Activated CD4-positive, alpha-beta T cell treated with anti-CD3 and anti-CD28 coated beads, Interleukin-2, amount 10 ng/mL, durations not matched to agents 24 days and 14 days (primary cell): Measurements from ENCODE around the gene PKHD1. TPM values are rescaled to one million over a fixed set of nuclear protein-coding genes. Genes with fewer than 3 reads are reported as not detected.

Experiments
- DNase-seq: peaks from one replicate; pipeline ENCODE4 v3.0.0; 2022
- H3K27ac Mint-ChIP-seq: one replicate; pipeline ENCODE4 v1.8.0; 2022; ENCODE audit warnings: mild to moderate bottlenecking, mixed read lengths
- H3K27me3 Mint-ChIP-seq: one replicate; pipeline ENCODE4 v1.8.0; 2022; ENCODE audit warnings: mixed read lengths
- H3K36me3 Mint-ChIP-seq: one replicate; pipeline ENCODE4 v1.8.0; 2022; ENCODE audit warnings: low read depth, mild to moderate bottlenecking, mixed read lengths
- H3K4me1 Mint-ChIP-seq: one replicate; pipeline ENCODE4 v1.8.0; 2021; ENCODE audit warnings: mixed read lengths
- H3K4me3 Mint-ChIP-seq: one replicate; pipeline ENCODE4 v1.8.0; 2022; ENCODE audit warnings: mild to moderate bottlenecking, moderate library complexity, mixed read lengths
- H3K9me3 Mint-ChIP-seq: one replicate; pipeline ENCODE4 v1.8.0; 2021; ENCODE audit warnings: mixed read lengths
- intact Hi-C: fragments of 100-400 bp; cut with micrococcal nuclease; formaldehyde crosslinking; loops from one replicate; pipeline ENCODE4 v1.15.1; 2023
- total RNA-seq: library from RNA; stranded (reverse); gene quantifications from 2 replicates; pipeline ENCODE4 v1.2.3, GENCODE V29; 2022

The PKHD1 gene
- total RNA-seq, 1 donor from 2014 or later = not detected

DNA sequence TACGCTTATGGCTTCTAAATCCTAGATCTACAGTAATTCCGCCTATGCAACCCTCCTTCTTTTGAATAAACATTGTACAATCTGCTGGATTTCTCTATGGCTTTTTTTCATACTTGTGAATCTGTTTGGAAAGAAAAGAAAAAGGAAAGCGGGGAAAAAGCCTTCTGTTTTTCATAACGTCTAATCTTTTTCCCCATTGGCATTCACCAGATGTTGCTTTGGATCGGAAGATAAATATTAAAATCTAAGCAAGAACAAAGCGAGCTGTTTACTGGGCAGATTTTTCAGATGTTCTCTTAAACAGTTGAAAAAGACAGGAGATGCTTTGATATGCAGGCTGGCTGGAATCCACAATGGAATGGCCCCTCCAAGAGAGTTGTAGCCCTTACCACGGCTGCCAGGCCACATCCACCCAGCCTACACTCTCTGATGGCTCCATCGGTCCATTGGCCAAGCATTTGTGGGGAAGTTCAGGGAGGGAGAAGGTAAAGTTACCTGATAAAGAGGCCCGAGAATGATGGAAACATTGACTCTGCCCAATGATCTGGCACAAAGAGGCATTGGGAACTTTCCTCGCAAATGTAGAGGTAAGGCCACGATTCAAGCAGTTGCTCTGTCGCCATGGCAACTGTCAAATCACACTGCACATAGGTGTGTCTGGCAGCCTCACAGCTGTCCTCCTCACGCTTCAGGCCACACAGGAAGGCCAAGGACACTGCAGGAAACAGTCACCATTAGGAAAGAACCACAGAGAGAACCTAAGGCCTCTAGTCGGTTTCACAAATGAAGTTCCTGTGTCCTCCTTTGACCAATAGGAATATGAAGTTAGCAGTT, 70.3 kb downstream of the PKHD1 start:
- Mint-ChIP-seq H3K27me3 (peaks cover 9% of the 10 kb centered on the region), H3K4me1 (no peaks in the 10 kb centered on the region), H3K4me3 (no peak overlapping the region), H3K27ac (no peak overlapping the region), H3K9me3 (no peaks in the 10 kb centered on the region), H3K36me3 (no peaks in the 10 kb centered on the region)
- no peak for DNase-seq
- intact Hi-C loops = no loop called here

DNA sequence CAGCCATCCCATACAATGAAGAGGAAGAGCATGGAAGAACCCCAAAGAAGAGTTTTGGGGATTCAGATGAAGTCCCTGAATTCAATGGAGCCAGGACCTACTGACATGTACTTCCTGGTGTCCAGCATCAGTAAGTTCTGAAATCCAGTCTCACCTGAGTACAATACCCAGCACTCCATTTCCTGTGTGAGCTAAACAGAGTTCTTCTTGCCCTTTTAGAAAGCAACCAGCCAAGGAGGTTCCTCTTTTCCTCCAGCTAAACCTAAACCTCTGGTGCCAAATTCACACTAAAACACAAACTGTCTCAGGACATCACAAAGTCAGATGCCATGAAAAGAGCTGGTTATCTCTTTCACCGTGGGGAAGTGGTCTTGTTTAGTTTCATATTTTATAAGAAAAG, 71.5 kb downstream of the PKHD1 start:
- intact Hi-C loops = no loop called here
- peaks cover 7% of the 10 kb centered on the region for H3K27me3 Mint-ChIP-seq
- no peak overlapping the region for H3K4me3 Mint-ChIP-seq
- DNase-seq = no peak
- no peaks in the 10 kb centered on the region for H3K9me3 Mint-ChIP-seq
- no peaks in the 10 kb centered on the region for H3K36me3 Mint-ChIP-seq
- no peaks in the 10 kb centered on the region for H3K4me1 Mint-ChIP-seq
- no peak overlapping the region for H3K27ac Mint-ChIP-seq

DNA sequence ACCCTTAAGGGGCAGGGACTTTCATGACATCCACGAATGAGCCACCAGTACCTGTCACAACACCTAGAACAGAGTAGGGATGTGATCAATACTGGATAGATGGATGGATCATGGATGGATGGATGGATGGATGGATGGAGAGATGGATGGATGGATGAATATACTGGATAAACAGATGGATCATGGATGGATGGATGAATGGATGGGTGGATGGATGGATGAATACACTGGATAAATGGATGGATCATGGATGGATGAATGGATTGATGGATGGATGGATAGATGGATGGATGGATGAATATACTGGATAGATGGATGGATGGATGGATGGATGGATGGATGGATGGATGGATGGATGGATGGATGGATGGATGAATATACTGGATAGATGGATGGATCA, 73.0 kb downstream of the PKHD1 start:
- intact Hi-C loops = no loop called here
- H3K9me3 Mint-ChIP-seq = no peaks in the 10 kb centered on the region
- H3K27me3 Mint-ChIP-seq = peaks cover 4% of the 10 kb centered on the region
- H3K4me1 Mint-ChIP-seq = no peaks in the 10 kb centered on the region
- H3K36me3 Mint-ChIP-seq = no peaks in the 10 kb centered on the region
- H3K27ac Mint-ChIP-seq = no peak overlapping the region
- DNase-seq = no peak
- H3K4me3 Mint-ChIP-seq = no peak overlapping the region

DNA sequence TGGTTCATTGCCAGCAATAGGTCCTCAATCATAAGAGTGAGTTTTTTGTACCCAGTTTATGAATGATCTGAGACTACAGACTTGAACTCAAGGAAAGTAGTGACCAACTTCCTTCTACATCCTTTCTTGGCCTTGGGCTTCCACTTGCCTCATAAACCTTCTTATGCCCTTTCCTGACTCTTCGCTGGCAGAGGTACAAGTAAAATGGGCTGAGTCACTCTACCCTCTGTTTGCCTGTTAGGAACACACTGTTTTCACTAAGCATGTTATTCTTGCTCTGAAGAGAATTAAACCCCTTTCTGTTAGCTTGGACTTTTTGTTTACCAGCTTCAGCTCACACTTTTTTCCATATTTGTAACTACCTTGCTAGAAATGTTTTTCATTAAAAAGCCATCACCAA, 74.4 kb downstream of the PKHD1 start:
- no peak for DNase-seq
- H3K36me3 Mint-ChIP-seq = no peaks in the 10 kb centered on the region
- no peaks in the 10 kb centered on the region for H3K9me3 Mint-ChIP-seq
- H3K27me3 Mint-ChIP-seq = peaks cover 2% of the 10 kb centered on the region
- H3K27ac Mint-ChIP-seq = no peak overlapping the region
- no peak overlapping the region for H3K4me3 Mint-ChIP-seq
- no peaks in the 10 kb centered on the region for H3K4me1 Mint-ChIP-seq
- intact Hi-C loops = no loop called here

DNA sequence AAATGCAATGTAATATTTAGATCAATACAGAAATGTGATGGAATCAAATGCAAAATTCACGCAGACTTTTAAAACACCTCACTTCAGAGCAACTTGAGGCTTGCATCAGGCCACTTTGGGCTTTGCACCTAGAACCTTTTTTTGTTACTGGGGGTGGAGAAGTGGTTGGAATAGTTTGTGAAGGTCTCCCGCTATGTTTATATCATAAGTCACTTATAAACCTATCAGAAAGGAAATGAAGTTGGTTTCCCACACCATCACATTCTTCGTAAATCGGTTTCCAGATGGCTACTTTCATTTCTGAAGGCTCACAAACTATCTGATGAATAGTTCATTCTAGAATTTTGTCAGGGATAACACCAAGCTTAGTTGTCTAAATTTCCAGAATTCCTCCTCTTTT, 74.8 kb downstream of the PKHD1 start:
- Mint-ChIP-seq H3K36me3 (no peaks in the 10 kb centered on the region), H3K4me1 (no peaks in the 10 kb centered on the region), H3K27me3 (peaks cover 2% of the 10 kb centered on the region), H3K9me3 (no peaks in the 10 kb centered on the region), H3K27ac (no peak overlapping the region), H3K4me3 (no peak overlapping the region)
- no peak for DNase-seq
- intact Hi-C loops = no loop called here

DNA sequence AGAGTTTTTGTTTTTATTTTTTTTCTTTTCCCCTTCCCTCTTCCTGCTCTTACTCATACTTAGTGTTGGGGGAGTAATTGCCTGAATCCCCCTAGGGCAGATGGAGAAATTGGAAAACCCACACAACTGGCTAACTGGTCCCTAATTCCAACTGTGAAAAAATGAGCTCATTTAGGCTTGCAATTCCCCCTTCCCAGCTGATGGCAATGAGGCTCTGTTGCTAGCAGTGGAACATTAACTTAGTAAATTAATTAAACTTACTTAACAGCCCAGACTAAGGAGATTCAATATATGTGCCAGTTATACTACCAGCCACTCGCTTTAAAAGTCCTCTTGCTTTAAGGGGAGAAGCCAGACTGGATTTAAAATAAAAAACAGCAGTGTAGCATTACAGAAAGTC, 76.6 kb downstream of the PKHD1 start:
- Mint-ChIP-seq H3K4me3 (no peak overlapping the region), H3K9me3 (no peaks in the 10 kb centered on the region), H3K4me1 (no peaks in the 10 kb centered on the region), H3K27me3 (no peaks in the 10 kb centered on the region), H3K27ac (no peak overlapping the region), H3K36me3 (no peaks in the 10 kb centered on the region)
- no peak for DNase-seq
- intact Hi-C loops = no loop called here

DNA sequence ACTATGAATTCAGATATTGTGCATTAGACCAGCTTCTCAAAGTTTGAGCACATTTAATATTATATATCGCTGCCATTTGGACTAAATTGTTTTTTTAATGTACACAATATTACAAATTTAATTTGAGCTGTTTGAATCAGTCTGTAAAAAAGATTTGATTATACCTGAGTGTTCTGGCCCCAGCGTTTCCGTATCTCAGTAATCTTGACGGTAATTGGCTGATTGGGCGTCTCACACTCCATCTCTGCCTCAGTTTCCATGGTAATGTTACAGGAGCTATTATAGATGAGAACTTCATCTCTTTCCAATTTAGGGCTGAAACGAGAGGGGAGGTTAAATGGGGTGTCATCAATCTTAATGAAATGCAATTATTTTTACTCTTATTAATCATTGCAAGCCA, 77.3 kb downstream of the PKHD1 start:
- H3K27me3 Mint-ChIP-seq = no peaks in the 10 kb centered on the region
- no peak overlapping the region for H3K27ac Mint-ChIP-seq
- DNase-seq = no peak
- intact Hi-C loops = no loop called here
- H3K4me1 Mint-ChIP-seq = no peaks in the 10 kb centered on the region
- no peaks in the 10 kb centered on the region for H3K9me3 Mint-ChIP-seq
- H3K4me3 Mint-ChIP-seq = no peak overlapping the region
- no peaks in the 10 kb centered on the region for H3K36me3 Mint-ChIP-seq

DNA sequence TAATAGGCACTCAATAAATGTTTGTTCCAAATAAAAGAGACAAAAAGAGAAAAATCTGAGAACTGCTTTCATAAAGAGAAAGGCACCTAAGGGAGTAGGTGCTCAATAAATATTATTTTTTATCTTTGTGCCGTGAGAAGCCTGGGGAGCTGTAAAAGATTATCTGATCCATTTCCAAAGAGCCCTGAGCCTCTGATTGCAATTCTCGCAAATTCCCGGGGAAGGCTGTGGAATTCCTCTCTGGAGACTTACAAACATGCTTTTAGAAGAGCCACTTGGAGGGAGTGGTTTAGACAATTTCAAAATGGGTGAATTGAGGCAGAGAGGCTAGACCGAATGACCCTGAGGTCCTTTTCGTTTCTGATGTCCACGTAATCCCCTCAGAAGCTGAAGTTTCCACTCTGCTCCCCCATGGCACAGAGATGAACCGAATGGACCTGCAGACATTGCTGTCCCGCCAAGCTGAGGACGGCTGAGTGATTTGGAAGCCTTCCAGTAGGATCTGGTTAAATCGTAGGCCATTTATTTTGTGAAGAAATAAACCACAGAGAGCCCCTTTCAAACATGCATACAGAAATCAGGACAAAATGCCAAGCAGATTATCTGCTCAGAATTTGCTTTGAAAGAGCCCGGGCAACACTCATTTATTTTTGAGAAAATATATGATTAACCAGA, 77.8 kb downstream of the PKHD1 start:
- intact Hi-C loops = no loop called here
- H3K36me3 Mint-ChIP-seq = no peaks in the 10 kb centered on the region
- H3K4me3 Mint-ChIP-seq = no peak overlapping the region
- no peak for DNase-seq
- H3K27ac Mint-ChIP-seq = no peak overlapping the region
- peaks cover 2% of the 10 kb centered on the region for H3K27me3 Mint-ChIP-seq
- no peaks in the 10 kb centered on the region for H3K4me1 Mint-ChIP-seq
- no peaks in the 10 kb centered on the region for H3K9me3 Mint-ChIP-seq

DNA sequence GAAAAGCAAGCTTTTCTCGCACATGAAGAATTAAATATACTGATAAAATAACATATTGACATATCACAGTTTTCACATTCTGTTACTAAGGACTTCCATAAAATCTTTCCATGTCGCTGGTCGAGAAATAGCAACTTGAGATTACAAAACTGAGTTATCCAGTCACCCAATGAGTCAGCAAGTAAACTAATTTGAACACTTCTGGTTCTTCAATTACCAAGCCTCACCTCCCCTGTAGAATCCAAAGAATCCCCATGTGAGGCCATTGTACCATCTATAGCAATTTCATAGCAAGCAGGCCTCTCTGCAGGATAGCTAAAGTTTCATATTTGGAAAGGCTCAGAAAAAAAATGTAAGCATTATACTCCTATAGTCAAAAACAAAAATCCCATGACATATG, 87.3 kb downstream of the PKHD1 start:
- intact Hi-C loops = no loop called here
- H3K9me3 Mint-ChIP-seq = no peaks in the 10 kb centered on the region
- peaks cover 3% of the 10 kb centered on the region for H3K27me3 Mint-ChIP-seq
- DNase-seq = no peak
- H3K4me3 Mint-ChIP-seq = no peak overlapping the region
- no peaks in the 10 kb centered on the region for H3K4me1 Mint-ChIP-seq
- H3K27ac Mint-ChIP-seq = no peak overlapping the region
- no peaks in the 10 kb centered on the region for H3K36me3 Mint-ChIP-seq

DNA sequence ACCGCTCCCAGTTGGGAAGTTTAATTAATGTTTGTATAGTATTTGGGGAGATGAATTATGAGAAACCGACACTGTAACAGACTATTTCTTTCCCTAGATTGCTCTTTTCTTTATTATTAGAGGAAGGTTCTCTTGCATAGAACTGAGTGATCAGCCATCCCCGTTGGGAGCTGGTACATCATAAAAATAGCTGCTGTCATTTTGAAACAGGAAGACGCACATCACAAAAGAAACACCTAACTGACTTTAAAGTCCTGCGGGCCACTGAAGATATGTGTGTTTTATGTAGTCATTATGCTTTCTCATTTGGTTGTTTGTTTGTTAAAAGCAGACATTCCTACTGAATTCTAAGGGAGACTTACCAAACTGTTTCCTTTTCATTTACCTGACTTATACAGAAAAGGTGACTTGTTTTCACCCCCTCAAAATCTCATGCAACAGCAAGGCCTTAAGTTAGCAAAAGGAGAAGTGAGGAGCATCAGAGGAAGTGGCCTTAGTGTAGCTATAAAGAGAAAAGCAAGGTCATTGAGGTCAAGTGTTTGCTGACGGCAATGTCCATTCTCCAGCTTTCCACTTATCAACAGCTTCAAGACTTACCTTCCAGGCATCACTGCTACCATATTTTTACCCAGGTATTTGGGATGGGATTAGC, 91.0 kb downstream of the PKHD1 start:
- DNase-seq = no peak
- intact Hi-C loops = no loop called here
- H3K36me3 Mint-ChIP-seq = no peaks in the 10 kb centered on the region
- H3K4me1 Mint-ChIP-seq = no peaks in the 10 kb centered on the region
- no peaks in the 10 kb centered on the region for H3K9me3 Mint-ChIP-seq
- H3K27ac Mint-ChIP-seq = no peak overlapping the region
- H3K4me3 Mint-ChIP-seq = no peak overlapping the region
- H3K27me3 Mint-ChIP-seq = peaks cover 2% of the 10 kb centered on the region

DNA sequence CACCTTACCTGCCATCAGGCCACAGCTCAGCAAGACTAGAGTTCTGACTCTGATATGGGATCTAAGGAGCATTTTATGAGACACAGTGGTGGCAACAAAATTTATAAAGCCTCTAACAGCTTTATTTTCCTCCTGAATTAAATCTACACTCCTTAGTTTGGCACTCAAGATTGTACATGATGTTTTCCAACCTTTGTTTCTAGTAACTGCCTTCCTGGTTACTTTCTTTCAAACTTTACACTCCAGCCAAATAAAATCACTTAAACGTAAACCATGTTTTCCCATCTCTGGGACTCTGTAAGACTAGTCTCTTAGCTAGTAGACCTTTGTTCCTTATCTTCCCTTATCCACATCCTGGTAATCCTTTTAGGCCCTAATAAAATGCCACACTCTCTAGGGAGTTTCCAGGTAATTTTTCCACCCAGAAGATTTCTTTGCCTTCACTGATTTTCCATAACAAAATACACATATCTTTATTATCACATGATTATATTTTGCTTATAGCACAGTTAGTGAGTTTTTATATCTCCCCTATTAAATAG, 92.1 kb downstream of the PKHD1 start:
- DNase-seq = no peak
- Mint-ChIP-seq H3K27ac (no peak overlapping the region), H3K4me1 (no peaks in the 10 kb centered on the region), H3K27me3 (peaks cover 2% of the 10 kb centered on the region), H3K36me3 (no peaks in the 10 kb centered on the region), H3K4me3 (no peak overlapping the region), H3K9me3 (no peaks in the 10 kb centered on the region)
- intact Hi-C loops = no loop called here

DNA sequence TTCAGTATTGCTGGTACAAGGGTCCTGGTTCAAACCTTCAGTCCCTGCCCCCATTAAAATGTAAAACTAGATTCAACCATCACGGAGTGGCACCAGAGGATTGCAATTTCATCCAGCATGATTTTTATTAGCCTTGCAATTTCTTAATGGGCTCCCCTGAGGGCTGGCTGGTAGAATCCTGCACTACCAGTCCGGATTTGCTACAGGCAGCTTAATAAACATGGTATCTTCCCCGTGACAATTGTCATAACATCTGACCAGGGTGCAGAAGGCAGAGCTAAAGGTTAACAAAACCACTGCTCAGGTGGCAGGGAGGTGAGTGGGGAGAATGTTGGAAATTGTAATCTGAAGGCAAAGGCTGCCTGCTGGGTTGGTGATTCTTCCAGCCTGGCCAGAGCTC, 94.5 kb downstream of the PKHD1 start:
- Mint-ChIP-seq H3K4me3 (no peak overlapping the region), H3K4me1 (no peaks in the 10 kb centered on the region), H3K9me3 (no peaks in the 10 kb centered on the region), H3K27me3 (no peaks in the 10 kb centered on the region), H3K36me3 (no peaks in the 10 kb centered on the region), H3K27ac (no peak overlapping the region)
- no peak for DNase-seq
- intact Hi-C loops = no loop called here

DNA sequence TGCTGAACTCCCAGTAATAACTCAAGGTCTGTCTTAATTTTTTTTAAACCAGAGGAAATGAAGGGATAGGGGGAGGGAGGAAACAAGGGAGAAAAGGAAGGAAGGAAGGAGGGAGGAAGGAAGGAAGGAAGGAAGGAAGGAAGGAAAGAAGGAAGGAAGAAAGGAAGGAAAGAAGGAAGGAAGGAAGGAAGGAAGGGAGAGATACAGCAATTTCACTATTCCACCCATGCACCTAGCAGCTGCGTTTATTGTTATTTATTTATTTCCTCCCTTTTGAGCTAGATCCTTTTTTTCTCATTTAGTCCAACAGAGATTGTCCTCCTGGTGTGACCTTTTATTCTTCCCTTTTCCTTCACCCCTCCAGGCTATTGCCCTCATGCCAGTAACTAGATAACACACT, 97.6 kb downstream of the PKHD1 start:
- DNase-seq = no peak
- Mint-ChIP-seq H3K4me3 (no peak overlapping the region), H3K36me3 (no peaks in the 10 kb centered on the region), H3K27ac (no peak overlapping the region), H3K27me3 (no peaks in the 10 kb centered on the region), H3K9me3 (no peaks in the 10 kb centered on the region), H3K4me1 (no peaks in the 10 kb centered on the region)
- intact Hi-C loops = no loop called here

DNA sequence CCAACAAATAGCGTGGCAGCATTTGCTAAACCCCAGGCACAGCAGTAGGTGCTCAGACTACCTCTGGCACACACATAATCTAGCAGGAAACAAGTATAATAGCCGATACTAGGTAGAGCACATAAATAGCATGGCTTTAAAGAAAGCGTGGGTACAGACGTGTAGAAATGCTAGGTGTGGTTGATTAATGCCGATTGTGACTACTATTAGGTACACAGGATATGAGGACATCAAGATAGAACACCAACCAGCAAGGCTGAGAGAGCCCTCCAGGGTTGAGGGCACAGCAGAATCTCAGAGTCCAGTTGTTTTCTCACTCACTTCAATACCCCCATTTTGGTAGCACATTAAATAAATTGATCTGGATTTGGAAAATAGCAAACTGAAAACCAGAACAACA, 100.5 kb downstream of the PKHD1 start:
- Mint-ChIP-seq H3K9me3 (no peaks in the 10 kb centered on the region), H3K4me1 (no peaks in the 10 kb centered on the region), H3K4me3 (no peak overlapping the region), H3K36me3 (no peaks in the 10 kb centered on the region), H3K27me3 (no peaks in the 10 kb centered on the region), H3K27ac (no peak overlapping the region)
- DNase-seq = no peak
- intact Hi-C loops = no loop called here
